NCI-H146 (cell line): Measurements from ENCODE around the gene OLA1.
A peak's percentile ranks its signal among the peaks of the same experiment; 100 is the strongest.

ENCODE experiments used
- DNase-seq: peaks from one replicate; lab custom pipeline; 2025; lab: John Stamatoyannopoulos, UW

The OLA1 gene

GRCh38 chr2:174224125-174224524, 24.2 kb downstream of the OLA1 start:
- DNase-seq, result no peak

- no peak for DNase-seq
Measured at GRCh38 chr2:174223388-174223787, 24.9 kb downstream of the OLA1 start.

- no peak for DNase-seq
Measured at GRCh38 chr2:174222154-174222553, 26.2 kb downstream of the OLA1 start.

- no peak for DNase-seq
Measured at GRCh38 chr2:174219321-174219720, 29.0 kb downstream of the OLA1 start.

- no peak for DNase-seq
Measured at GRCh38 chr2:174218773-174219172, 29.6 kb downstream of the OLA1 start.

GRCh38 chr2:174217869-174218268, 30.5 kb downstream of the OLA1 start:
- DNase-seq, result no peak

GRCh38 chr2:174211954-174212353, 36.4 kb downstream of the OLA1 start:
- DNase-seq, result no peak

- no peak for DNase-seq
Measured at GRCh38 chr2:174210862-174211261, 37.5 kb downstream of the OLA1 start.

- DNase-seq, result no peak
Measured at GRCh38 chr2:174209325-174209724, 39.0 kb downstream of the OLA1 start.

GRCh38 chr2:174208026-174208425, 40.3 kb downstream of the OLA1 start:
- no peak for DNase-seq

- DNase-seq, result no peak
Measured at GRCh38 chr2:174205562-174205961, 42.8 kb downstream of the OLA1 start.

- no peak for DNase-seq
Measured at GRCh38 chr2:174202188-174202587, 46.1 kb downstream of the OLA1 start.

- DNase-seq, result no peak
Measured at GRCh38 chr2:174198846-174199564, 49.3 kb downstream of the OLA1 start.

- DNase-seq, result no peak
Measured at GRCh38 chr2:174195253-174195652, 53.1 kb downstream of the OLA1 start.

GRCh38 chr2:174193737-174194136, 54.6 kb downstream of the OLA1 start:
- no peak for DNase-seq

GRCh38 chr2:174192664-174193063, 55.7 kb downstream of the OLA1 start:
- no peak for DNase-seq

GRCh38 chr2:174191342-174192074, 56.8 kb downstream of the OLA1 start:
- no peak for DNase-seq

- no peak for DNase-seq
Measured at GRCh38 chr2:174184915-174185314, 63.4 kb downstream of the OLA1 start.

GRCh38 chr2:174184504-174184903, 63.8 kb downstream of the OLA1 start:
- no peak for DNase-seq

GRCh38 chr2:174183076-174183475, 65.3 kb downstream of the OLA1 start:
- DNase-seq, result no peak

GRCh38 chr2:174181368-174181767, 67.0 kb downstream of the OLA1 start:
- DNase-seq, result no peak

GRCh38 chr2:174180726-174181236, 67.6 kb downstream of the OLA1 start:
- DNase-seq, result no peak

- peak; percentile 10 for DNase-seq
Measured at GRCh38 chr2:174180165-174180724, 68.1 kb downstream of the OLA1 start.
